HG03060 (cell line): Measurements from ENCODE around the gene SUSD1.
"Not testable (repeated sequence)": the region's sequence is repeated elsewhere in the genome, so short reads cannot be mapped to it uniquely, and the experiment has no call there.

ENCODE experiments used
- ATAC-seq: cut with Tn5 transposase; IDR thresholded peaks from one replicate; pipeline ENCODE4 v1.9.1; 2021; ENCODE audit warnings: low read depth, moderate number of reproducible peaks; ENCODE audit not compliant: unreplicated experiment

Gene SUSD1

GRCh38 chr9:112174222-112174964 is 704 bp downstream of the SUSD1 start:
- peak; percentile 50 for ATAC-seq

GRCh38 chr9:112173489-112174221 is 1.4 kb downstream of the SUSD1 start:
- ATAC-seq: no peak

DNA sequence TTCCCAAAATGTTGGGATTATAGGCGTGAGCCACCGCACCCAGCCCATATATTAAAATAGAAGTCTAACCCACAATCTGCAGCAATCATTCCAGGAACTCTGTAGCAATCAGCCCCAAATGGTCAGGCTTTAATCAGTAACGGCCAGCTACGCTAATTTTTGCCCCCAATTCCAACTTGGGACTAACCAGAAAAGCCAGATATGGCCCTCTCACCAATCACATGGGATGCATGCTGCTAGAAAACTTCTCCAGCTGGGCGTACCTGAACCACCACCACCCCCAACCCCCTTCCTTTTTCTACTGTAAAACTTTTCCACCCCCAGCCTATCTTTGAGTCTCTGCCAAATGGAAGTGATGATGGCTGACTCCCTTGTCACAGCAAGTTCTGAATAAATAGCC is 4.1 kb downstream of the SUSD1 start:
- ATAC-seq: no peak

DNA sequence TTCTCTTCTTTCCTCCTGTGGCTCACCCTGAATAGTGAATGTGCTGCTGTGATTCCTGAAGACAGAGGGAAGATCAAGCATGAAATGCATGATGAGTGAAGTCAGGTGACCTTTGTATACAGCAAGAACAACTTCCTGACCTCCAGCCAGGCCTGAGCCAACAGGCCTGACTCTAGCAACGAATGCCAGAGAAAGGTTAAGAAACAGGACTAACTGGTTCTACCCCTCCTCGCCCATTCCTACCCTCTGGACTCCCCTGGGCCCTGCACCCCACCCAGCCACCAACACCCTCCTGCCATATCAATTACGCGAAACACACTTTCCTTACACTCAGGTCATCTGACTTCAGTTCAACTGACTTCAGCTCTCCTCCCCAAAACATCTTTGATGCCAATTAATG is 4.9 kb downstream of the SUSD1 start:
- no peak for ATAC-seq

DNA sequence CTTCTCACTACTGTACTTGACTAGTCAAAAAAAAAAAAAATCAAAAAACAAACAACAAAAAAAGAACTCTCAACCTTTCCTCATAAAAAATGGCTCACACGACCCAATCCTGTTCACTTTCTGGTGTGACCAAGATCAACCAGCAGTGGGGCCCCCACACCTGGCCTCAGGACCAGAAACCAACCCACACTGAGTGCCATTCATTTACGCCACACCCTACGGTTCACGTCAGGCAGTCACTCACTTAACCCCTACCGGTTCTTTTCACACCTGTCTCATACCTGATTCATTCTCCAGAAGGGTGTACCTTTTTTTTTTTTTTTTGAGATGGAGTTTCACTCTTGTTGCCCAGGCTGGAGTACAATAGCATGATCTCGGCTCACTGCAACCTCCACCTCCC is 5.7 kb downstream of the SUSD1 start:
- ATAC-seq: no peak

- no peak for ATAC-seq
These were observed 6.9 kb downstream of the SUSD1 start for GRCh38 chr9:112168197-112168596.

GRCh38 chr9:112166176-112167140 is 8.6 kb downstream of the SUSD1 start:
- ATAC-seq: no peak

- no peak for ATAC-seq
These were observed 12.3 kb downstream of the SUSD1 start for GRCh38 chr9:112162621-112163413.

DNA sequence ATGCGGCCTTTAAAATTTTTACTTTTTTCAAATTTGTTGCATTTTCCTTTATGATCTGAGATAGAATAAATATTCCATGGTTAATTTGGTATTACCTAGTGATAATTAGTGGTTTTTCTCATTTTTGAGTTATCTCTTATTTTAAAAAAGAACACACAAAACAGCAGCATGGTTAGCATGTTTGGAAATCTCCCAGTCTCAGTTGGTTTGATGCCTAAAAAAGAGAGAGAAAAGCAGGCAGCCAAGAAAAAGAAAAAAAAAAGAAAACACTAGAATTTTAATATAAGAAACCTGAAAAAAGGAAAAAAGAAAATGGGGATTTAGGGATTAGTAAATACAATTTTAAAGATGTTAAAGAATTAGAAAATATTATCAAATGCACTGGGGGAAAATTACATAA is 15.3 kb downstream of the SUSD1 start:
- no peak for ATAC-seq

DNA sequence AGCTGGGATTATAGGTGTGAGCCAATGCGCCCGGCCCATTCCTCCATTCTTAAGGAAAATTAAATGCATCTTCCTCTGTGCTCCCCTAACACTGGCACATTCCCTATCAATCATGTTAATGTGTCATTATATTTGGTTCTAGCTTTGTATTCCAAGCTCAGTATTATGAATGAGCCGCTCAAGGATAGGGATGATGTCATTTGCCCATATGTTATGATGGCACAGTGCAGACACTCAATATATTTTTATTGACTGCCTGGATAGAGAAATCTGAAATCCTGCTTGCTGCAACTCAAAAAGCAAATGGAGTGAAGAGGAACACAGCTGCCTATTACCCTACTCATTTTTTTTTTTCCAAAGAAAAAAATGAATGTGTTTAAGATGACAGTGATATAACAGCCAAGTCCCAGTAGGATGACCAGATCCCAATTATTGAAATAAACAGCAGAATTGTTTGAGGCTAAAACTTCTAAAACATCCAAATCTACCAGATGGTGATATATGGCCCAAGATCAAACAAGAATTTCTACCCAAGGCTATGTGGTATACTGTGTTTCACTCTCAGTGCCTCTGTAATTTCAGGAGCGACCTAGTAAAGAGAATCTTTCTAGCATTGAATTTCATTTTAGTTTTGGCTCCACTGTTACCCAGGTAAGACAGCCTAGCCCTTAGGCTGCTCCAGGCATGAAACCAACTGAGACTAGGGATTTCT is 16.3 kb downstream of the SUSD1 start:
- ATAC-seq: no peak

DNA sequence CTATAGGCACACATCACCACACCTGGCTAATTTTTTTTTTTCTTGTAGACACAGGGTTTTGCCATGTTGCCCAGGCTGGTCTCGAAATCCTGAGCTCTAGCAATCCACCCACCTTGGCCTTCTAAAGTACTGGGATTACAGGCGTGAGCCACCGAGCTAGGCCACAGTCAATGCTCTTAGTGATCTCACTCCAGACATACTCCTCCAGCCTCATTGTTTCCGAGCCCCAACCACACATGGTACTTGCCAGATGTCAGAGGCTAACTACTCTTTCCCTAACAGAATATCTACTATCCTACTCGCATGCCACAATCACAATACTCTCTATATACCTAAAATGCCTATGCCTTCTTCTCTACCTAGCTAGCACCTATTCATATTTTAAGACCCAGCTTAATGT is 17.1 kb downstream of the SUSD1 start:
- ATAC-seq: no peak

- ATAC-seq: no peak
These were observed 18.0 kb downstream of the SUSD1 start for GRCh38 chr9:112157087-112157486.

GRCh38 chr9:112149211-112149610 is 25.9 kb downstream of the SUSD1 start:
- ATAC-seq: no peak

GRCh38 chr9:112145886-112146285 is 29.2 kb downstream of the SUSD1 start:
- no peak for ATAC-seq

DNA sequence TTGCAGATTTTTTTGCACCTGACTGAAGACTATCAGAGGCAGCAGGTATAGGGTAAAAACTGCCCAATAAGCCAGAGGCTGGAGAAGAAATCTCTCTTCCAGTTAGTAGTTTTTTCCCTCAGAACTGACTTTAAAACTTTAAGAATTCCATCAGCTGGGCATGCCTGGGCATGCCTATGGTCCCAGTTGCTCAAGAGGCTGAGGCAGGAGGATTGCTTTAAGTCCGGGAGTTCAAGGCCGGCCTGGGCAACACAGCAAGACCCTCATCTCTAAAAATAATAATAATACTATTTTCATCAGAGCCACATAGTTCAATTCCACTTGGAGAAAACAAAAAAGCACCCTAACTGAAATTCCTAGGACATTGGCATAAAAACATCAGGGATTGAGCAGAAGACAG is 30.3 kb downstream of the SUSD1 start:
- ATAC-seq: no peak

- no peak for ATAC-seq
These were observed 32.7 kb downstream of the SUSD1 start for GRCh38 chr9:112142420-112142819.

DNA sequence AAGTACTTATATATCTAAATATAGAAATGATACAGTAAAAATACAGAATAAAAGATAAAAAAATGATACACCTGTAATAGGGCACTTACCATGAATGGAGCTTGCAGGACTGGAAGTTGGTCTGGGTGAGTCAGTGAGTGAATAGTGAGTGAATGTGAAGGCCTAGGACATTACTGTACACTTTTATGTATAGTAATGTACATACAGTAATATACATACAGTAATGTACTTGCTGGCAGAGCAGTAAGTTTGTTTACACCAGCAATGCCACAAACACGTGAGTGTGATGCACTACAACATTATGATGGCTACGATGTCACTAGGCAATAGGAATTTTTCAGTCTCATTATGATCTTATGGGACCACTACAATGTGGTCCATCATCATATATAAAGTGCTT is 34.2 kb downstream of the SUSD1 start:
- ATAC-seq: peak; percentile 11

- no peak for ATAC-seq
These were observed 38.0 kb downstream of the SUSD1 start for GRCh38 chr9:112137066-112137465.

DNA sequence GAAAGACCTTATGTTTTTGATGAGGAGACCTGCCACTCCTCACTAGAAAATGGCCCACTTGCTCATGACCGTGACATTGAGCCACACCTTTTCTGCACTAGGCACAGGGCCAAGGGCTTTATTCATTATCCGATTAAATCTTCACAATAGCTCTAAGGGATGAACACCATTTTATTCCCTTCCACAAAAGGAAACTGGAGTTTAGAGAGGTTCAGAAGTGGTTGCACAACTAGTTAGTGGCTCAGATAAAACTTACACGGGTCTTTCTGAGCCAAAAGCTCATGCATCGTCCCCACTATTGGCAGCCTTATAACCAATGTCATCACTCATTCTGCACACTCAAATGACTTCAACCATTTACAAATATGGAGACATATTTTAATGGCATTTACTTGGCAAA is 39.4 kb downstream of the SUSD1 start:
- ATAC-seq: no peak

GRCh38 chr9:112133806-112134205 is 41.3 kb downstream of the SUSD1 start:
- not testable (repeated sequence) for ATAC-seq
